Right ventricle myocardium superior (tissue), 1 donor: ENCODE measurements around the gene CASP9. TPM values are rescaled to one million over a fixed set of nuclear protein-coding genes. Genes with fewer than 3 reads are reported as not detected.
"Not testable (repeated sequence)": the region's sequence is repeated elsewhere in the genome, so short reads cannot be mapped to it uniquely, and the experiment has no call there.

Experiments used
- ATAC-seq: fragments of 200-7000 bp; cut with Tn5 transposase; one replicate; pipeline ENCODE4 v1.9.1; 2020; ENCODE audit warnings: mild to moderate bottlenecking; ENCODE audit not compliant: poor library complexity
- DNase-seq: peaks from one replicate; pipeline ENCODE4 v3.0.0-alpha.2; 2020
- intact Hi-C: fragments of 100-400 bp; cut with DNase I; formaldehyde crosslinking; loops from one replicate; pipeline ENCODE4 v1.11.2; 2022
- total RNA-seq: library from RNA; stranded (reverse); fragmentation: NEBNext Ultra II Directional; extraction: Animal tissue kit (Norgen Biotek cat#: 25700); gene quantifications from one replicate; pipeline ENCODE4 v1.2.1, GENCODE V29; 2021
- donor health status: DM: no; HTN: yes; CAD: no; lungs with severe emphysema.

The CASP9 gene
- total RNA-seq, 1 donor from 2014 or later, result 13.6 TPM

- DNase-seq, result no peak
- ATAC-seq, result peak; percentile 77
- intact Hi-C loops, result no loop called here
Observed at GRCh38 chr1:15507278-15507677, 16.7 kb downstream of the CASP9 start.

DNA sequence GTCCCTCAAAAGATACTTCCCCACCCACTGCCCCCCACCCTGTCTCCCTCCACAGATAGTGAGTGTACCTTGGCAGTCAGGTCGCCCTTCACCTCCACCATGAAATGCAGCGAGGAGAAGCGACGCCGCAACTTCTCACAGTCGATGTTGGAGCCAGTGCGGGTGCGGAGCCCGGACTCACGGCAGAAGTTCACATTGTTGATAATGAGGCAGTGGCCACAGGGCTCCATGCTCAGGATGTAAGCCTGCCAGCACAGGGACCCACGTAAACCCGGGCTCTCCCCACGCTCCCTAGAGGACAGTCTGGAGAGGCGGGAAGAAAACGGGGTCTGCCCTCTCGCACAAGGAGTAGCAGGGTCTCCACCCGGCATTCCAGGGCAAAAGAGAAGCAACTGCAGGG, 17.2 kb downstream of the CASP9 start:
- ATAC-seq, result no peak
- intact Hi-C loops, result no loop called here
- no peak for DNase-seq

GRCh38 chr1:15504436-15504835, 19.6 kb downstream of the CASP9 start:
- no peak for ATAC-seq
- no peak for DNase-seq
- intact Hi-C loops, result no loop called here

- ATAC-seq (peak; percentile 71), DNase-seq (peak; percentile 72)
- intact Hi-C loops, result no loop called here
Observed at GRCh38 chr1:15501208-15502032, 22.6 kb downstream of the CASP9 start.

DNA sequence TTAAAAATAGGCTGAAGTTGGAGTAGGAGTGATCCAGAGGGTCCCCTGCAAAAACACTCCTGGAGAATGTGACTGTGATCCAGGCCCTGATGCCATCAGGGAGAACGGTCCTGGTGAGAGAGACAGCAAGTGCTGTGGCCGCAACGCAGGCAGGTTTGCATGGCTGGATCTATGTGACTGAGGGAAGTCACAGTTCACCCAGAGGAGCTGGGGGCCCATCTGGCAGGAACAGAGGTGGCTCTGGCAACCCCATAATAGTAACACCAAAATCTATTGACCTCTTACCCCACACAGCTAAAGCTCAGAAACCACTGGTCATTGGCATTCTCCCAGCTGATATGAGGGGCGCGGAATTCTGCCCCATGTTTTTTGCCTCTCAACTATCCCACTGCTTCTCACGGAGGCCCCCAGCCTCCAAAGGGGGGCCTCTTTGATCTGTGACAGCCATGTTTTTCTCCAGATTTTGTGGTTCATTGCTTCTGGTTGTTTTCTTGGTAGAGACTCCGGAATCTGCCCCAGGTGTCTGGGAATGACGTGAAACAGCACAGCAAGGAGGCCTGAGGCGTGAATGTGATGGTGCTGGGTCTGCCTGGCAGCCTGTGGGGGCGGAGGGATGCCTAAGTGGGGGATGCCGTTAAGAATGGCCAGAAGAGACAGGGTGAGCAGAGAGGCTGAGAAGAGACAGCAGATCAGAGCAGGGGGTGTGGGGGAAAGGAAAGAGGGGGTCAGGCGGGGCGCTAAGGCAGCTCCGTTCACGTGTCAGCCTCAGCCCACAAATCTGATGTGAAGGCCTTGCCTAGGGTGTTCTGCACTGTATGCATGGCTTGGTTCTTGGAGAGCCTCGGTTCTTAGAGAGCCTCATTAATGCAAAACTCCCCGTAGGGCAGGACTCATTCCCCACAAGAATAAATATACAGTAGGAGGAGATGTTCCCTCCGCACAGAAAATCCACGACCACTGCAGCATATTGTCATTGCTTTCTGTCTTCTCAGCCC, 23.5 kb downstream of the CASP9 start:
- intact Hi-C loops, result no loop called here
- ATAC-seq (peak; percentile 11), DNase-seq (no peak)

DNA sequence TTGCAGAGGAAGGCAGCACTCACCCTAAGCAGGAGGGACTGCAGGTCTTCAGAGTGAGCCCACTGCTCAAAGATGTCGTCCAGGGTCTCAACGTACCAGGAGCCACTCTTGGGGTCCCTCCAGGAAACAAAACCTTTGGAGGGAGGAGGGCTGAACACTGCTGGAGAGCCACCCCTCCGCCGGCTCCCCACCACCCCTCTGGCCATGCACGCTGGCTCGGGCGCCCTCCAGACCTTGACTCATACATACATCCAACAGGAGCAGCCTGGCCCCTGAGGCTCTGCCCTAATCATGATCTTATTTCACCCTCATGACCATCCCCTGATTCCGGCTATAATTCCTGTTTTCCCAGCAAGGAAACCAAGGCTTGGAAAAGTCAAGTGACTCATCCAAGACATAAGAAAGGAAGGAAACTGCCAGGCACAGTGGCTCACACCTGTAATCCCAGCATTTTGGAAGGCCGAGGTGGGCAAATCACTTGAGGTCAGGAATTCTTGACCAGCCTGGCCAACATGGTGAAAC, 30.1 kb downstream of the CASP9 start:
- ATAC-seq, result no peak
- no peak for DNase-seq
- intact Hi-C loops, result no loop called here

- ATAC-seq (peak; percentile 92), DNase-seq (peak; percentile 62)
- intact Hi-C loops, result no loop called here
Observed at GRCh38 chr1:15492596-15492995, 31.4 kb downstream of the CASP9 start.

GRCh38 chr1:15491010-15491409, 33.0 kb downstream of the CASP9 start:
- ATAC-seq, intact Hi-C loops, DNase-seq: not testable (repeated sequence)

- ATAC-seq (peak; percentile 22), DNase-seq (no peak)
- intact Hi-C loops, result no loop called here
Observed at GRCh38 chr1:15489052-15489736, 34.8 kb downstream of the CASP9 start.

- DNase-seq (no peak), ATAC-seq (no peak)
- intact Hi-C loops, result no loop called here
Observed at GRCh38 chr1:15488371-15488770, 35.6 kb downstream of the CASP9 start.

DNA sequence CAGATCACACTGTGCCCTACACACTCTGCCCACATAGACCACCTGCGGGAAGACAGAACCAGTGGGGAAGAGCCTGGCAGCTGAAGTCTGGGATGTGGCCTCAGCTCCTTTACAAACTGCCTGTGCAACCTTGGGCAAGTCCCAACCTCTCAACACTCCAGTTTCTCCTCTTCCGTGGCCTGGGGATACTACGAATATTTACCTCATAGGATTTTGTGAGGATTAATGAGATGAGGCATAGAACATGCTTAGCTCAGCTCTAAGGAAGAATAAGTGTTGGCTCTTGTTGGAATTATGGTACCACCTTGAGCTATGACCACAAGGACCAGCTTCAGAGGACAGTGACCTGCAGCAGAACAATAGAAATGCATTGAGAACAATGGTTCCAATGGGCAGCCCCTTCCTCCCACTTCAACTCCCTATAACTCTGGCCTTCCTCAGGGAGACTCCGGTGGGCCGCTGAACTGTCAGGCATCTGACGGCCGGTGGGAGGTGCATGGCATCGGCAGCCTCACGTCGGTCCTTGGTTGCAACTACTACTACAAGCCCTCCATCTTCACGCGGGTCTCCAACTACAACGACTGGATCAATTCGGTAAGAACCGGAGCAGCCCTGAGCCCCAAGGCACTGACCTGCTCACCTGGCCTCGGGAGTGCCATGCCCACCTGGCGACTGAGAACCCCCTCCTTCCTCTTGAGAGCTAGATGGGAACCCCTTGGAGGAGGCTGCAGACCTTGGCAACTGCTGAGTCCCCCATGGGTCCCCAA, 37.0 kb downstream of the CASP9 start:
- intact Hi-C loops, DNase-seq, ATAC-seq: not testable (repeated sequence)

- intact Hi-C loops, result no loop called here
- ATAC-seq (no peak), DNase-seq (no peak)
Observed at GRCh38 chr1:15485636-15486035, 38.4 kb downstream of the CASP9 start.

- DNase-seq, intact Hi-C loops, ATAC-seq: not testable (repeated sequence)
Observed at GRCh38 chr1:15484443-15484842, 39.6 kb downstream of the CASP9 start.

DNA sequence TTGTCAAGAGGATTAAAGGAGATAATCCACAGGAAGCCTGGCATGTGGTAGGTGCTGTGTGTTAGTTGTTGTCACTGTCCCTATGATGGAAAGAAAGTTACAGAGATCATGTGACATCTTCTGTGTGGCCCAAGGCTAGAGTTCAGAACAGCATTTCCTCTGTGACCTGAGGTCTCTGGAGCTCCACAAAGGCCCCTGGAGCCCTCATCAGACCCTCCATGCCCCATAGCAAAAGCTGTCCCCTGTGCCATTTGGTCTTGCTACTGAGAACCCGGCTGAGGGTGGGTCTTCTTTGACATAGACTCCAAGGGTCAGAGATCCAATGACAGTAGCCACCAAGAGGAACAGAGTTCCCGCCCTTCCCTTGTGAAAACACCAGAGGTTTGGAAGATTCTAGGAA, 40.0 kb downstream of the CASP9 start:
- no peak for DNase-seq
- ATAC-seq, result no peak
- intact Hi-C loops, result no loop called here

- intact Hi-C loops, DNase-seq, ATAC-seq: not testable (repeated sequence)
Observed at GRCh38 chr1:15482983-15483543, 41.0 kb downstream of the CASP9 start.

DNA sequence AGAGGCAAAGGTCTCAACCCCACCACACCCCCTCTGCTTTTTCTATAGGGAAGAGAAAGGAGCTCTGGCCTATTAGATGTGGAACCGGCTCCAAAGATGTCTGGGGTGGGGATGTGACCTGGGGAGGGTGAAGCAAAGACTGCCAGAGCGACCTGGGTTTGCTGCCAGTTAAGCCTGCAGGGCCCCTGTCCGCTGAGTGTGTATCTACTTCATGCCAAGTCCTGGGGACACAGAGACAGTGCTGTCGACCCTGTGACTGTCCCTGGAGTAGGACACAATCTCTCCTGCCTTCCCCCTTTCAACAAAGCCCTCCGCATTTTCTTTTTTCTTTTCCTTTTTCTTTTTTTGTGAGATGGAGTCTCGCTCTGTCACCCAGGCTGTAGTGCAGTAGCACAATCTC, 41.6 kb downstream of the CASP9 start:
- ATAC-seq, result peak; percentile 62

DNA sequence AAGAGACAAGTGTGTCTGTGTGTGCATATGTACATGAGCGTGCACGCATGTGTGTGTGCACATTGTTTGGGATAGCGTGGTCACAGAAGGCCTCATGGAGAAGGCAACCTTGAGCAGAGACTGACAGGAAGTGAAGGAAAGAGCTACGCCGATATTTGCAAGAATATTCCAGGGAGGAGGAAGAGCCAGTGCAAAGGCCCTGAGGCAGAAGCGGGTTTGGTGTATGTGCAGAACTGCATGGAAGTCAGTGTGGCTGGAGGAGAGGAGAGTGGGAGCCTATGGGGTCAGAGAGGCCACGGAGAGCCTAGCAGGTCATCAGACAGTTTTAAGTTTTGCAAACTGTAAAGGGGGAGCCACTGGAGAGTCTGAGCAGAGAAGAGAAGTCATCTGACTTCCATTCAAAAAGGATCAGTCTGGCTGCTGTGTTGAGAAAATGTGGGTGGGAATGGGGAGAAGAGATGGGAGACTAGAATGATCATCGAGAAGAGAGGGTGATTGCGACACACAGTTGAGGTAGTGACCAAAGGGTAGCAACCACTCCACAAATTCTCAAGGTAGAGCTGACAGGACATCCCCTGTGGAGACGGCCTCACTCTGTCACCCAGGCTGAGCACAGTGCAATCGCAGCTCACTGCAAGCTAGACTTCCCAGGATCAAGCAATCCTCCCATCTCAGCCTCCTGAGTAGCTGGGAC, 44.2 kb downstream of the CASP9 start:
- intact Hi-C loops, result no loop called here
- no peak for ATAC-seq
- no peak for DNase-seq

More for the DNA sequence above, 41.6 kb downstream of the CASP9 start:
- DNase-seq, intact Hi-C loops: not testable (repeated sequence)
